Myometrial cell (primary cell): ENCODE results near the gene CRHBP. TPM values are rescaled to one million over a fixed set of nuclear protein-coding genes. Genes with fewer than 3 reads are reported as not detected.

ENCODE experiments used
- total RNA-seq: library from RNA; depleted of rRNA; stranded (reverse); fragments of >200 nt; gene quantifications from 2 replicates; pipeline ENCODE4 v1.2.3, GENCODE V29; 2015

CRHBP gene
- total RNA-seq = not detected in 2 replicates

GRCh38 chr5:76952795-76953536, at the start of gene CRHBP:
TSS of gene CRHBP (plus strand) at chr5:76953045. CDS start at chr5:76953135, 90 bp downstream.

Other genes starting within 250 kb of the CRHBP start
- gene F2R, start 236.9 kb upstream of the CRHBP start, total RNA-seq = 25.1 and 33.1 TPM in 2 replicates
- 23.6 and 28.8 TPM in 2 replicates for gene F2RL1, start 134.0 kb upstream of the CRHBP start, total RNA-seq
- not detected in 2 replicates for gene S100Z, start 103.0 kb upstream of the CRHBP start, total RNA-seq
- 17.0 and 18.5 TPM in 2 replicates for gene AGGF1, start 77.4 kb downstream of the CRHBP start, total RNA-seq
- gene ZBED3, start 134.2 kb downstream of the CRHBP start, total RNA-seq = 0.35 and 1.4 TPM in 2 replicates